Fibroblast of lung (primary cell): ENCODE data around the gene IGF1.

Experiments used
- CTCF ChIP-seq, 2 donors: IDR thresholded peaks in 1 of 2; conservative IDR thresholded peaks in 1 of 2; 1 replicate in 1 of 2; 2 replicates in 1 of 2; pipeline ENCODE4 v1.5.1; 2011 to 2012; ENCODE audit warnings: low read length in 2 of 2, control low read depth in 1 of 2, inconsistent platforms in 1 of 2, low read depth in 1 of 2, mild to moderate bottlenecking in 1 of 2
- EZH2 ChIP-seq: IDR thresholded peaks from 2 replicates; pipeline ENCODE4 v1.5.1; 2012; ENCODE audit warnings: low read length, control low read depth, mild to moderate bottlenecking; ENCODE audit errors: missing control alignments

GRCh38 chr12:102371165-102371564, 109.2 kb downstream of the IGF1 start:
- TF ChIP-seq CTCF (conservative IDR thresholded peaks at IDR 0.05 in 1 of 2, IDR thresholded peaks at IDR 0.05 in 1 of 2; ENCODE audit: low read depth in 1 of 2, low read length in 2 of 2) (no peak), EZH2 (no peak)
